Osteoblast (primary cell): ENCODE data around the gene TMEM126B. TPM values are rescaled to one million over a fixed set of nuclear protein-coding genes. Genes with fewer than 3 reads are reported as not detected.

Experiments used
- DNase-seq: peaks from one replicate; pipeline ENCODE4 v3.0.0; 2011; ENCODE audit warnings: low spot score, mixed read lengths; ENCODE audit not compliant: insufficient read length; ENCODE audit errors: missing footprints
- H2AFZ ChIP-seq: 2 replicates; pipeline ENCODE4 v1.6.0; 2011; ENCODE audit warnings: mild to moderate bottlenecking, low read length
- H3K27ac ChIP-seq: 2 replicates; pipeline ENCODE4 v1.5.1; 2011; ENCODE audit warnings: mild to moderate bottlenecking, low read depth, low read length, moderate library complexity
- H3K27me3 ChIP-seq: 2 replicates; pipeline ENCODE4 v1.6.0; 2012; ENCODE audit warnings: mild to moderate bottlenecking, control low read depth, inconsistent platforms, low read length, moderate library complexity; ENCODE audit not compliant: insufficient read depth
- H3K36me3 ChIP-seq: 2 replicates; pipeline ENCODE4 v1.5.1; 2011; ENCODE audit warnings: mild to moderate bottlenecking, low read length, control low read depth, moderate library complexity; ENCODE audit not compliant: insufficient read depth
- H3K4me1 ChIP-seq: 2 replicates; pipeline ENCODE4 v1.5.1; 2011; ENCODE audit warnings: mild to moderate bottlenecking, low read length, control low read depth, moderate library complexity; ENCODE audit not compliant: insufficient read depth
- H3K4me2 ChIP-seq: 2 replicates; pipeline ENCODE4 v1.6.0; 2011; ENCODE audit warnings: mild to moderate bottlenecking, low read length; ENCODE audit not compliant: insufficient read depth
- H3K4me3 ChIP-seq: fragments of 200-600 bp; sonication (generic); 3 replicates; pipeline ENCODE4 v1.5.1; 2012; ENCODE audit warnings: mild to moderate bottlenecking, low read length, inconsistent platforms; ENCODE audit not compliant: insufficient read depth
- H3K79me2 ChIP-seq: 2 replicates; pipeline ENCODE4 v1.6.0; 2012; ENCODE audit warnings: mild to moderate bottlenecking, low read length, control low read depth, inconsistent platforms; ENCODE audit not compliant: insufficient read depth
- H3K9me3 ChIP-seq: 2 replicates; pipeline ENCODE4 v1.5.1; 2011; ENCODE audit warnings: low read depth, low read length, control low read depth
- H4K20me1 ChIP-seq: 2 replicates; pipeline ENCODE4 v1.6.0; 2012; ENCODE audit warnings: mild to moderate bottlenecking, low read length, control low read depth; ENCODE audit not compliant: insufficient read depth
- CTCF ChIP-seq: IDR thresholded peaks from 2 replicates; pipeline ENCODE4 v1.5.1; 2011; ENCODE audit warnings: mild to moderate bottlenecking, low read depth, low read length, moderate library complexity; ENCODE audit errors: extremely low read depth
- total RNA-seq: library from RNA; depleted of rRNA; stranded (reverse); fragments of >200 nt; gene quantifications from 2 replicates; pipeline ENCODE4 v1.2.3, GENCODE V29; 2012

The TMEM126B gene
- total RNA-seq, 1 donor, result 64.4 TPM

GRCh38 chr11:85685125-85685819 lies 56.9 kb downstream of the TMEM126B start:
- Histone ChIP-seq H4K20me1 (no peaks in the 10 kb centered on the region), H3K27me3 (no peaks in the 10 kb centered on the region), H3K27ac (peak overlapping the region; percentile 90), H3K4me3 (peak overlapping the region; percentile 78), H2AFZ (peak overlapping the region; percentile 99), H3K9me3 (no peaks in the 10 kb centered on the region), H3K4me1 (peaks cover 23% of the 10 kb centered on the region), H3K36me3 (no peaks in the 10 kb centered on the region), H3K79me2 (no peaks in the 10 kb centered on the region), H3K4me2 (peak overlapping the region; percentile 94)
- no peak for DNase-seq
- TF ChIP-seq CTCF, result no peak

GRCh38 chr11:85685820-85686459 lies 57.5 kb downstream of the TMEM126B start, which contains the start of gene CCDC89:
CCDC89 (minus strand) TSS chr11:85686195; CDS start chr11:85686130, 65 bp downstream.
- H3K36me3 ChIP-seq, result no peaks in the 10 kb centered on the region
- H3K27me3 ChIP-seq, result no peaks in the 10 kb centered on the region
- peak within 1 kb of the TSS; percentile 94 for H3K4me2 ChIP-seq
- no peaks in the 10 kb centered on the region for H3K79me2 ChIP-seq
- no peaks in the 10 kb centered on the region for H3K9me3 ChIP-seq
- peak within 1 kb of the TSS; percentile 99 for H2AFZ ChIP-seq
- H4K20me1 ChIP-seq, result no peaks in the 10 kb centered on the region
- peak within 1 kb of the TSS; percentile 90 for H3K27ac ChIP-seq
- H3K4me3 ChIP-seq, result peak within 1 kb of the TSS; percentile 78
- peak; percentile 95 for DNase-seq
- no peak for TF ChIP-seq CTCF
- peaks cover 23% of the 10 kb centered on the region for H3K4me1 ChIP-seq

Other genes starting within 250 kb of the TMEM126B start
- gene DLG2, start 1.2 kb upstream of the TMEM126B start, total RNA-seq, result 3.3 and 3.8 TPM in 2 replicates
- 34.4 and 41.0 TPM in 2 replicates for gene TMEM126A, start 19.4 kb downstream of the TMEM126B start, total RNA-seq
- 46.3 and 49.2 TPM in 2 replicates for gene CREBZF, start 36.5 kb downstream of the TMEM126B start, total RNA-seq
- gene CCDC89, start 57.6 kb downstream of the TMEM126B start, total RNA-seq, result 2.9 and 4.1 TPM in 2 replicates
- gene SYTL2, start 182.5 kb downstream of the TMEM126B start, total RNA-seq, result 19.4 and 19.9 TPM in 2 replicates
- not detected in 2 replicates for gene CCDC83, start 226.8 kb downstream of the TMEM126B start, total RNA-seq